RWPE2 (cell line): ENCODE data around the gene PHEX.
A peak's percentile ranks its signal among the peaks of the same experiment; 100 is the strongest.

Source experiments
- ATAC-seq: fragments of 200-7000 bp; cut with Tn5 transposase; 3 replicates; pipeline ENCODE4 v1.9.1; 2021; ENCODE audit warnings: low read depth
- DNase-seq: peaks from one replicate; pipeline ENCODE4 v3.0.0-alpha.2; 2020; ENCODE audit warnings: low spot score
- H3K27ac ChIP-seq: fragments of 450-650 bp; 2 replicates; pipeline ENCODE4 v1.5.1; 2017; ENCODE audit warnings: mild to moderate bottlenecking; ENCODE audit not compliant: poor library complexity, severe bottlenecking
- H3K27me3 ChIP-seq: fragments of 250-450 bp; sonication (Bioruptor Pico); 2 replicates; pipeline ENCODE4 v1.5.1; 2021; ENCODE audit warnings: mild to moderate bottlenecking, moderate library complexity; ENCODE audit not compliant: insufficient read depth, poor library complexity, severe bottlenecking
- H3K36me3 ChIP-seq: fragments of 250-450 bp; sonication (Bioruptor Pico); 2 replicates; pipeline ENCODE4 v1.5.1; 2020; ENCODE audit warnings: low read depth, mild to moderate bottlenecking, moderate library complexity
- H3K4me1 ChIP-seq: fragments of 250-450 bp; sonication (Bioruptor Pico); 2 replicates; pipeline ENCODE4 v1.5.1; 2021; ENCODE audit warnings: mild to moderate bottlenecking, moderate library complexity; ENCODE audit not compliant: insufficient read depth, poor library complexity, severe bottlenecking
- H3K4me3 ChIP-seq: fragments of 250-450 bp; sonication (Bioruptor Pico); 2 replicates; pipeline ENCODE4 v1.5.1; 2021; ENCODE audit warnings: mild to moderate bottlenecking, moderate library complexity; ENCODE audit not compliant: severe bottlenecking
- H3K9me3 ChIP-seq: fragments of 250-450 bp; sonication (Bioruptor Pico); 2 replicates; pipeline ENCODE4 v1.5.1; 2021; ENCODE audit warnings: mild to moderate bottlenecking, moderate library complexity; ENCODE audit not compliant: severe bottlenecking
- CTCF ChIP-seq: fragments of 450-650 bp; IDR thresholded peaks from one replicate; pipeline ENCODE4 v1.5.1; 2017; ENCODE audit warnings: mild to moderate bottlenecking, moderate library complexity; ENCODE audit not compliant: poor library complexity, severe bottlenecking

Gene PHEX

GRCh38 chrX:21991504-21991903, 40.6 kb upstream of the PHEX start:
- Histone ChIP-seq H3K4me1 (peaks cover 7% of the 10 kb centered on the region), H3K9me3 (no peaks in the 10 kb centered on the region), H3K36me3 (peaks cover 70% of the 10 kb centered on the region), H3K4me3 (no peak overlapping the region), H3K27me3 (no peaks in the 10 kb centered on the region), H3K27ac (no peak overlapping the region)
- DNase-seq: no peak
- no peak for ATAC-seq
- no peak for TF ChIP-seq CTCF

- H3K27ac ChIP-seq: no peak overlapping the region
- H3K4me1 ChIP-seq: peaks cover 8% of the 10 kb centered on the region
- H3K9me3 ChIP-seq: no peaks in the 10 kb centered on the region
- no peak for TF ChIP-seq CTCF
- no peak overlapping the region for H3K4me3 ChIP-seq
- H3K27me3 ChIP-seq: no peaks in the 10 kb centered on the region
- no peak for DNase-seq
- peaks cover 53% of the 10 kb centered on the region for H3K36me3 ChIP-seq
- ATAC-seq: no peak
Measured at GRCh38 chrX:21993265-21993664, 38.9 kb upstream of the PHEX start.

- peak overlapping the region; percentile 56 for H3K27ac ChIP-seq
- peaks cover 22% of the 10 kb centered on the region for H3K36me3 ChIP-seq
- TF ChIP-seq CTCF: no peak
- H3K9me3 ChIP-seq: no peaks in the 10 kb centered on the region
- H3K4me1 ChIP-seq: peaks cover 8% of the 10 kb centered on the region
- ATAC-seq (peak; percentile 91), DNase-seq (no peak)
- no peaks in the 10 kb centered on the region for H3K27me3 ChIP-seq
- H3K4me3 ChIP-seq: no peak overlapping the region
Measured at GRCh38 chrX:21996872-21997455, 35.2 kb upstream of the PHEX start.

- Histone ChIP-seq H3K27me3 (no peaks in the 10 kb centered on the region), H3K4me3 (no peak overlapping the region), H3K36me3 (peaks cover 12% of the 10 kb centered on the region; the same call in 1 of the 2 replicates), H3K4me1 (peaks cover 8% of the 10 kb centered on the region), H3K27ac (no peak overlapping the region), H3K9me3 (no peaks in the 10 kb centered on the region)
- ATAC-seq (no peak), DNase-seq (no peak)
- no peak for TF ChIP-seq CTCF
Measured at GRCh38 chrX:21998037-21998436, 34.1 kb upstream of the PHEX start.

- H3K4me1 ChIP-seq: no peaks in the 10 kb centered on the region
- ATAC-seq (no peak), DNase-seq (no peak)
- no peak for TF ChIP-seq CTCF
- no peak overlapping the region for H3K4me3 ChIP-seq
- H3K36me3 ChIP-seq: no peaks in the 10 kb centered on the region
- H3K27me3 ChIP-seq: no peaks in the 10 kb centered on the region
- no peak overlapping the region for H3K27ac ChIP-seq
- no peaks in the 10 kb centered on the region for H3K9me3 ChIP-seq
Measured at GRCh38 chrX:22004866-22005265, 27.3 kb upstream of the PHEX start.
